ENCODE results near the gene HSF5.

The HSF5 gene

DNA sequence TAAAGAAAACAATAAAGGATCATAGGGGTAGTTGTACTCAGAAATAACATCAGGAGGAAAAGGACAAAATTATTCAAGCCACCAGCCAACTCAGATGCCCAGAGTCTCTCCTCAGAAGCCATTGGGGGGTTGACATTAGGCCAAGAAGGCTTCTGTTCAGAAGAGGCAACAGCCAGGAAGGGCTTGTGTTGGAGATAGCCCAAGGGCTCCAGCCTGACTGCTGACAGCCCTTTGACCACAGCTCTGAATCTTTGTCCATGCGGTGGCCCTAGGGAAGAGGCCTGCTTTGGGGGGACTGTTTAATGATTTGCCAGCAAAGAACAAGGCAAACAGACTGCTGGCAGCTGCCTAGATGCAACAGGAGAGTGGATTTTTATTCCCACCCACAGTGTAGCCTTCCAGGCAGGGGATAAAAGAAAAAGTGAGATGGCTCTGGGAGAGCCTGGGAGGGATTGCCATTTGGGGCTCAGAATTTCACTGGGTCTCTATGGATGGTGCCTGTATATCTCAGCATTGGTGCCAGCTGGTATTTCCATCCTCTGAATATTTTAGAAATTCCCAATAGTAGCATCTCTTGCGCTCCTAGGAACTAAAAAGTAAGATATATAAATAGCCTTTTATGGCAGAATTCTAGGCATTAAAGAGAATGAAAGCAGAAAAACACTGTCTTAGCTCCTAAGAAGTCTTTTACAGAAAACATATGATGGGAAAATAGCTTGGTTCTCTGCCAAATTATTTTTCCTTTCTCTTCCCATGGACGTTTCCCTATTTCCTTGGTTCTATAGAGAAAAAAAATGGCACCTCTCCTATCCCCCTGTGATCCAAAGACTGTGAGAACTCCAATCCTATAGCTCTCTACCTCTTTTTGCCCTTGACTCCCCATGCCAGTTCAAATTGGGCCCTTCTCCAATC lies 106.8 kb downstream of the HSF5 start:
- TF ChIP-seq, protein P1, sequence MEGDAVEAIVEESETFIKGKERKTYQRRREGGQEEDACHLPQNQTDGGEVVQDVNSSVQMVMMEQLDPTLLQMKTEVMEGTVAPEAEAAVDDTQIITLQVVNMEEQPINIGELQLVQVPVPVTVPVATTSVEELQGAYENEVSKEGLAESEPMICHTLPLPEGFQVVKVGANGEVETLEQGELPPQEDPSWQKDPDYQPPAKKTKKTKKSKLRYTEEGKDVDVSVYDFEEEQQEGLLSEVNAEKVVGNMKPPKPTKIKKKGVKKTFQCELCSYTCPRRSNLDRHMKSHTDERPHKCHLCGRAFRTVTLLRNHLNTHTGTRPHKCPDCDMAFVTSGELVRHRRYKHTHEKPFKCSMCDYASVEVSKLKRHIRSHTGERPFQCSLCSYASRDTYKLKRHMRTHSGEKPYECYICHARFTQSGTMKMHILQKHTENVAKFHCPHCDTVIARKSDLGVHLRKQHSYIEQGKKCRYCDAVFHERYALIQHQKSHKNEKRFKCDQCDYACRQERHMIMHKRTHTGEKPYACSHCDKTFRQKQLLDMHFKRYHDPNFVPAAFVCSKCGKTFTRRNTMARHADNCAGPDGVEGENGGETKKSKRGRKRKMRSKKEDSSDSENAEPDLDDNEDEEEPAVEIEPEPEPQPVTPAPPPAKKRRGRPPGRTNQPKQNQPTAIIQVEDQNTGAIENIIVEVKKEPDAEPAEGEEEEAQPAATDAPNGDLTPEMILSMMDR (conservative IDR thresholded peaks at IDR 0.05; ENCODE audit: low read depth, low read length): no peak
- DNase-seq (ENCODE audit: low read depth): no peak
- no peak overlapping the region for H3K4me3 ChIP-seq (ENCODE audit: low read depth, low read length)

DNA sequence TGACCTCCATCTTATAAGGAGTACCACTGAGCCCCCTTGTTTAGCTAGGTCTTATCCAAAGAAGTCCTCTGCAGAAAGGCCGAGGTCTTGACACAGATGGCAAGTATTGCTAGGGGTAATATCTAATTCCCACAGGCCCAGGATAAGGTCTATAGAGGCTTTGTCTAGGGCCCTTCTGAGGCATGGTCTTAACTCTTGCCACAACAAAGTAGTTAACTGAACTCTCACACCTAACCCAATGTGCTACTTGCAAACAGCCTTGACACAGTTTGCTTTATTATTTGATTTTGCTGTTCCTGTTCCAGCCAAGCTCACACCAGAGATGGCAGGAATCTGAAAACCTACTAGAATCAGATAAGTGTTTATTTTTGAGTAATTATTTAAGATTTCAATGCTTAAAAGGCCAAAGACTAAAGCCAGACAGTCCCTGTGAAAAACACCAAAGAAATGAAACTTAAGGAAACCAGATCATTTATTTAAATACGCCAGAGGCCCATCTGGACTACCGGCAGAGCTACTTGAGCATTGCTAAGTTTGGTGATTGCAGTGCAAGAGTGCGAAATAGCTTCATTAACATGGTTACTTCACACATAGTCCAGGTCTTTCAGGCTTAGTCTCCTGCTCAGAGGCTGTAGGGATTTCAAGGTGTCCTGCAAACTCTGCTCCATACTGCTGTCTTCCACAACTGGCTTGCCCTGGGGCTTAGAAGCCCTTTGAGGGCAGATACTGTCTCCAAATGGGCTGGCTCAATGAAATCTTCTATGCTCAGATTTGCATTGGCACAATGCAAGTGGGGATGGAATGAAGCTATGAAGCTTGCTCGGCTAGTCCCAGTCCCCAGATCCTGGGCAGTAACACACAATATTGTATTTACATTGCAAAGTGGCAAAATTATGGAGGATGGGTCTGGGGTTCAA lies 107.7 kb downstream of the HSF5 start:
- no peak for DNase-seq (ENCODE audit: low read depth)
- H3K4me3 ChIP-seq (ENCODE audit: low read depth, low read length): no peak overlapping the region
- TF ChIP-seq, protein P1 (conservative IDR thresholded peaks at IDR 0.05; ENCODE audit: low read depth, low read length): no peak

DNA sequence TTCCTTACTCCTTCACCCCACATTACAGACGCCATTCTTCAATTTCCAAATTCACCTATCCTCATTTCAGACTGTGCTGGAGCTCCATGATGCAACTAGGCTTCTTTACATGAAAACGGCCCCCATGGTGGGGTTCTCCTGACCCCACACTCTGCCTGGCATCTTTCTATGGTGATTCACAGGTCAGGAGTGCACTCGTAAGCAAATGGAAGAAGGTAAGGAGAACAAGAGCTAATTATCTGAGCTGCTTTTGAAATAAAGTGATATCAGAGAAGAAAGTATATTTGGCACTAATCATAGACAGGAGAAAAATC lies 108.7 kb downstream of the HSF5 start:
- TF ChIP-seq, protein P1 (conservative IDR thresholded peaks at IDR 0.05; ENCODE audit: low read depth, low read length): no peak
- H3K4me3 ChIP-seq (ENCODE audit: low read depth, low read length): no peak overlapping the region
- DNase-seq (ENCODE audit: low read depth): no peak

DNA sequence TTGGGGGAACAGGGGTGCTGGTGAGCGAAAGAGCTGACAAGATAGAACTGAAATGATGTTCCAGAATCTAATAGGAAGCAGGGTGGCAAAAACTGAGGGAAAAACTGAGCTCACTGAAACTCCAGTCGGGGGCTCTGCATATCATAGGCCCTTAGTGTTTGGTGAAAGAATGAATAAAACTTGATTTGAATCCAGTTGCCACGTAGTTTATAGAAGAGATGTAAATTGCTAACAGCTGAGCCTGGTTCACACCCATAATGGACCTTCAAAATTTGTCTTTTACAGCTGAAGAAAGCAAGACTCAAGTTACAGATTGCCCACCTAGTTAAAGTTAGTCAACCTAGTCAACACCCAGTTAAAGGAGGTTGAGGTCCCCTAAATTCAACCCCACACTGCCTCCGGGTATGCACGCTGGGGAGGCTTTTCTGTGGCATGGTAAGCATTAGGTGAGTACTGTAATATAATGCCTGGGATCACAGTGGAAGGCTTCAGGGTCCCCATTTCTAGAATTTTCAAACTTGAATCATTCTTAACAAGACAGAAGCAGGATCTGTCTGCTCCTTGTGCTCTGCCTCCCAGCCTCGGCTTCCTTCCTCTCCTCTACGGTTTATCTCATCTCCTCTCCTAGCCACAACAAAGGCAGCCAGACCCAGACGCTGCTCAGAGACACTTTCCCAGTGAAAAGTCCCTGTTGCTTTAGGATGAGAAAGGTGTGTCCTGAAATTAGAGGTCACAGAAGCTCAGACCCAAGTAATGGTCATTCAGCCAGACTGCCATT lies 109.3 kb downstream of the HSF5 start:
- H3K4me3 ChIP-seq (ENCODE audit: low read depth, low read length): no peak overlapping the region
- no peak for DNase-seq (ENCODE audit: low read depth)
- TF ChIP-seq, protein P1 (conservative IDR thresholded peaks at IDR 0.05; ENCODE audit: low read depth, low read length): no peak

DNA sequence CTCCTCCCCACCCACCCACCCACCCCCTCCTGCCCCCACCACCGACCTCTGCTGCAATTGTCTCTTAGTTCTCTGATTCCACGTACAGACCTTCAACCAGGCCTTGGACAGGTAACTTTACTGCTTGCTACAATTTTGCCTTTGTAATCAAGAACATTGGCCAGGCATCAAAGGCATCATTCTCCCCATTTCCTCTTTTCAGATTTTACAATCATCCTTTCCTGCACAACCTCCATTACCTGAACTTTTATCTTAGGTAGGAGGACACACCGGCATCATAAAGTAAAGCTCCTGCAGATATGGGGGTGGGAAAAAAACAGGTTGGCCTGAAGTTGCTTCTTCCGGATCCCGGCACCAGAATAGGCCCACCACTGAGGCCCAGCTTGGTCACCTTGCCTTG lies 110.5 kb downstream of the HSF5 start:
- no peak overlapping the region for H3K4me3 ChIP-seq (ENCODE audit: low read depth, low read length)
- no peak for DNase-seq (ENCODE audit: low read depth)
- TF ChIP-seq, protein P1 (conservative IDR thresholded peaks at IDR 0.05; ENCODE audit: low read depth, low read length): no peak

DNA sequence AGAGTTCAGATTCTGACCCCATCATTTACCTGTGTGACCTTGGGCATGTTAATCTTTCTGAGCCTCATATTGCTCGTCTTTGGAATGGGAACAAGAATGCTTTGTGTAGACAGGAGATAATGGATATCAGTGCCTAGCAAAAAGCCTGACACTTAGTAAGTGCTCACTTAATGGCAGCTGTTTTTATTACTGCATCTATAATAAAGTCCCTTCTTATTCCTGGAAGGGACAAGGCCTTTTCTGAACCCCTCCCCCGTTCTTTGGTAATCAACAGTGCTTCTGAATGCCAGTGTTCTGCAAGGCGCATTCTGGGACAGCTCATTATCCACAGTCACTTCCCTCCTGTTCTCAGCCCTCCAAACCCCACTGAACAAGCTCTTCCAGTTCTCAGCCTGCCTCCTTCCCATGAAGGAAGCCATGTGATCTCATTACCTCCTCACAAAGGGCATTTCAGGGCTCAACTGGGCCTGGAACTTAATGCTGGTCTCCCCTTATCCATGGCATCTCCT lies 111.1 kb downstream of the HSF5 start:
- DNase-seq (ENCODE audit: low read depth): no peak
- TF ChIP-seq, protein P1 (conservative IDR thresholded peaks at IDR 0.05; ENCODE audit: low read depth, low read length): no peak

More for the DNA sequence above, 111.1 kb downstream of the HSF5 start:
- H3K4me3 ChIP-seq (ENCODE audit: low read depth, low read length): no peak overlapping the region
